Peyer's patch (tissue), 4 donors: ENCODE data around the gene FLOT1.

Experiments used
- CTCF ChIP-seq, 6 experiments: fragments of 450-650 bp in 4 of 6; fragments of 200-600 bp in 2 of 6; sonication (generic) in 1 of 6; IDR thresholded peaks; one replicate each; pipeline ENCODE4 v1.5.1; 2017 to 2019; ENCODE audit warnings: antibody characterized with exemption in 6 of 6, mild to moderate bottlenecking in 3 of 6, moderate library complexity in 1 of 6
- POLR2A ChIP-seq, 2 donors: fragments of 450-650 bp; IDR thresholded peaks; one replicate each; pipeline ENCODE4 v1.5.1; 2017; ENCODE audit warnings: antibody characterized with exemption in 2 of 2, mild to moderate bottlenecking in 2 of 2, moderate library complexity in 2 of 2

GRCh38 chr6:30727920-30728553 is 14.4 kb downstream of the FLOT1 start:
- TF ChIP-seq CTCF (IDR thresholded peaks at IDR 0.05): no peak
- TF ChIP-seq POLR2A (IDR thresholded peaks at IDR 0.05): no peak
